H54 (cell line): ENCODE data around the gene NSD1.
A peak's percentile ranks its signal among the peaks of the same experiment; 100 is the strongest.

ENCODE experiments used
- DNase-seq: peaks from one replicate; pipeline ENCODE4 v3.0.0; 2011; ENCODE audit warnings: low spot score, mixed read lengths; ENCODE audit not compliant: insufficient read length
- FAIRE-seq: peaks from 3 replicates; lab custom pipeline; 2011; peaks lifted over from hg19 to GRCh38; lab: Jason Lieb, UNC
- POLR2A ChIP-seq: IDR thresholded peaks from 2 replicates; pipeline ENCODE4 v1.6.1; 2011; ENCODE audit warnings: low read depth, mild to moderate bottlenecking, low read length

Gene NSD1

GRCh38 chr5:177310332-177310731 lies 176.8 kb downstream of the NSD1 start:
- no peak for TF ChIP-seq POLR2A
- DNase-seq (no peak), FAIRE-seq (no peak)

GRCh38 chr5:177310757-177311391 lies 177.3 kb downstream of the NSD1 start:
- DNase-seq, result no peak
- no peak for FAIRE-seq

GRCh38 chr5:177311392-177311722 lies 177.8 kb downstream of the NSD1 start:
- no peak for TF ChIP-seq POLR2A
- FAIRE-seq (no peak), DNase-seq (no peak)

More at GRCh38 chr5:177310757-177311391, 177.3 kb downstream of the NSD1 start:
- TF ChIP-seq POLR2A, result 0 out of 2 replicates have a peak, but pooled peaks have one; percentile 6

- peak; percentile 45 for TF ChIP-seq POLR2A
- DNase-seq (peak; percentile 91), FAIRE-seq (no peak)
These were observed 178.4 kb downstream of the NSD1 start, which contains the start of gene MXD3 for GRCh38 chr5:177311723-177312648. MXD3 (minus strand) TSS chr5:177311898; CDS start chr5:177311830, 68 bp downstream.

GRCh38 chr5:177312649-177313181 lies 179.1 kb downstream of the NSD1 start:
- no peak for TF ChIP-seq POLR2A
- DNase-seq, result peak; percentile 34
- no peak for FAIRE-seq

- no peak for FAIRE-seq
These were observed 180.1 kb downstream of the NSD1 start for GRCh38 chr5:177313561-177314259.

GRCh38 chr5:177314376-177315342 lies 181.1 kb downstream of the NSD1 start:
- FAIRE-seq (no peak), DNase-seq (no peak)
- no peak for TF ChIP-seq POLR2A

More at GRCh38 chr5:177313561-177314259, 180.1 kb downstream of the NSD1 start:
- DNase-seq, result no peak
- no peak for TF ChIP-seq POLR2A

- FAIRE-seq (no peak), DNase-seq (no peak)
- TF ChIP-seq POLR2A, result no peak
These were observed 181.8 kb downstream of the NSD1 start for GRCh38 chr5:177315411-177315810.

GRCh38 chr5:177316005-177316404 lies 182.4 kb downstream of the NSD1 start:
- FAIRE-seq, result no peak
- DNase-seq, result no peak
- no peak for TF ChIP-seq POLR2A

GRCh38 chr5:177317959-177318377 lies 184.4 kb downstream of the NSD1 start:
- FAIRE-seq, result no peak
- no peak for TF ChIP-seq POLR2A
- peak; percentile 69 for DNase-seq

- no peak for DNase-seq
- no peak for TF ChIP-seq POLR2A
- no peak for FAIRE-seq
These were observed 186.5 kb downstream of the NSD1 start for GRCh38 chr5:177319913-177320588.

GRCh38 chr5:177320879-177321278 lies 187.3 kb downstream of the NSD1 start:
- FAIRE-seq (no peak), DNase-seq (no peak)
- TF ChIP-seq POLR2A, result no peak

GRCh38 chr5:177325868-177326381 lies 192.4 kb downstream of the NSD1 start:
- TF ChIP-seq POLR2A, result no peak
- DNase-seq (no peak), FAIRE-seq (no peak)
